GM12872 (cell line): ENCODE measurements around the gene ABCA2.

Source experiments
- CTCF ChIP-seq: IDR thresholded peaks from 3 replicates; pipeline ENCODE4 v1.5.1; 2011; ENCODE audit warnings: low read depth, mild to moderate bottlenecking, low read length, moderate library complexity; ENCODE audit not compliant: insufficient read depth

The ABCA2 gene

GRCh38 chr9:137022662-137023008, 5.4 kb downstream of the ABCA2 start:
- TF ChIP-seq CTCF, result no peak

- TF ChIP-seq CTCF, result no peak
Measured at GRCh38 chr9:137021979-137022661, 5.9 kb downstream of the ABCA2 start.

- no peak for TF ChIP-seq CTCF
Measured at GRCh38 chr9:137021568-137021978, 6.5 kb downstream of the ABCA2 start.

GRCh38 chr9:137020771-137021567, 7.1 kb downstream of the ABCA2 start:
- no peak for TF ChIP-seq CTCF

- no peak for TF ChIP-seq CTCF
Measured at GRCh38 chr9:137019891-137020683, 8.0 kb downstream of the ABCA2 start.

GRCh38 chr9:137018761-137019559, 9.1 kb downstream of the ABCA2 start:
- no peak for TF ChIP-seq CTCF
